Measurements from ENCODE around the gene ATP6V0A4.

Gene ATP6V0A4

DNA sequence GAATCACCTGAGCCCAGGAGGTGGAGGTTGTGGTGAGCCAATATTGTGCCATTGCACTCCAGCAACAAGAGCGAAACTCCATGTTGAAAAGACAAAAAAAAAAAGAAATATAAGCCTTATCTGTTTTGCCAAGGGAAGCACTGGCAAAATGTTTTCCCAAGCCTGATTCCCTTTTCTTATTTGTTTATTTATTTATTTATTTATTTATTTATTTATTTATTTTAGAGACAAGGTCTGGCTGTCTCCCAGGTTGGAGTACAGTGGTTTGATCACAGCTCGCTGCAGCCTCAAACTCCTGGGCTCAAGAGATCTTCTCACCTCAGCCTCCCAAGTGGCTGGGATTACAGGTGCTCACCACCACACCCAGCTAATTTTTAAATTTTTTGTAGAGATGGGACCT is 141.0 kb downstream of the ATP6V0A4 start:
- no peak for DNase-seq
